Subcutaneous abdominal adipose tissue (tissue), 5 donors: ENCODE data around the gene HEY2.
"Not testable (repeated sequence)": the region's sequence is repeated elsewhere in the genome, so short reads cannot be mapped to it uniquely, and the experiment has no call there.

Experiments
- H3K27ac ChIP-seq: one replicate; pipeline ENCODE4 v1.7.0; 2013; ENCODE audit warnings: low read depth, mild to moderate bottlenecking, inconsistent platforms, low read length, moderate library complexity
- H3K27me3 ChIP-seq, 5 donors: one replicate each; pipeline ENCODE4 v1.7.0; 2013; ENCODE audit warnings: low read length in 5 of 5, inconsistent platforms in 1 of 5; ENCODE audit not compliant: control insufficient read depth in 5 of 5, insufficient read depth in 4 of 5
- H3K36me3 ChIP-seq, 5 donors: one replicate each; pipeline ENCODE4 v1.7.0; 2013; ENCODE audit warnings: low read length in 5 of 5; ENCODE audit not compliant: control insufficient read depth in 5 of 5, insufficient read depth in 5 of 5
- H3K4me1 ChIP-seq, 5 donors: one replicate each; pipeline ENCODE4 v1.7.0; 2013; ENCODE audit warnings: low read length in 5 of 5, mild to moderate bottlenecking in 3 of 5, moderate library complexity in 1 of 5; ENCODE audit not compliant: control insufficient read depth in 5 of 5, insufficient read depth in 5 of 5
- H3K4me3 ChIP-seq, 5 donors: one replicate each; pipeline ENCODE4 v1.7.0; 2013; ENCODE audit warnings: low read length in 5 of 5, low read depth in 1 of 5
- H3K9ac ChIP-seq, 5 donors: one replicate each; pipeline ENCODE4 v1.7.0; 2013; ENCODE audit warnings: low read length in 5 of 5, mild to moderate bottlenecking in 4 of 5, moderate library complexity in 3 of 5
- H3K9me3 ChIP-seq, 5 donors: one replicate each; pipeline ENCODE4 v1.7.0; 2013; ENCODE audit warnings: low read length in 5 of 5; ENCODE audit not compliant: control insufficient read depth in 5 of 5
- donor health status: healthy.
- donor health status: healthy.
- donor health status: healthy.
- donor health status: healthy.
- donor health status: healthy.

The HEY2 gene

DNA sequence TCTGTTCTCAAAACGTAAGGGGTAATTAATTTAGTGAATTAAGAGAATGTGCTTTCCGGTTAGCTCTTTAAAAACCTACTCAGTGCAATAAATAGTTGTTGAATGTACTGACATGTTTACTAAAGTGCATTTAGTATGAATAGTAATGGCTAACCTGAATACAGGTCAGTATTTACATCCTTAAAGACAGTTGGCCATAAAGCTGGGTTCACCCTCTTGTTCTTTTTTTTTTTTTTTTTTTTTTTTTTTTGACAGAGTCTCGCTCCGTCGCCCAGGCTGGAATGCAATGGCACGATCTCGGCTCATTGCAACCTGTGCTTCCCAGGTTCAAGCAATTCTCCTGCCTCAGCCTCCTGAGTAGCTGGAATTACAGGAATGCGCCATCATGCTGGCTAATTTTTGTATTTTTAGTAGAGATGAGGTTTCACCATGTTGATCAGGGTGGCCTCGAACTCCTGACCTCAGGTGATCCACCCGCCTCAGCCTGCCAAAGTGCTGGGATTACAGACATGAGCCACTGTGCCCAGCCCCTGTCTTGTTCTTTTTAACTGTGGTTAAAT, 55.5 kb downstream of the HEY2 start:
- H3K27ac ChIP-seq, H3K27me3 ChIP-seq, H3K9ac ChIP-seq, H3K4me3 ChIP-seq, H3K9me3 ChIP-seq, H3K36me3 ChIP-seq: not testable (repeated sequence)
- H3K4me1 ChIP-seq, result peaks cover 2 to 23% (median 13%) of the 10 kb centered on the region in 5 donors

DNA sequence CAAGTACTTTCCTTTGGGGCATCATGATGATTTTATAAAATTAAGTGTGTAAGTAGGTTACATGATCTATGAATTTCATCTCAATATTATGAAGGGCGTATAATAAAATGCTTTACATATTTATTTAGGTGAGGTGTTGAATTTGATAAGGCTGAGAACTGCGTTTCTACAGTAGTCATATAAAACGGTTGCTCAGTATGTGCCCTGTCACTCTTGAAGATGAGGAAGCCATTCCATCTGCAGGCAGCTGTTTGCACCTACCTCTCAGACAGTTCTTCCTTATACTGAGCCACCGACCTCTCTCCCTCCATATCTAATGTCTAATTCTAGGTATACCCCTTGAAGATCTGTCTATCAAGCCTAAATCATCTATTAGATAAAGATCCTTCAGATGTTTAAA, 57.4 kb downstream of the HEY2 start:
- Histone ChIP-seq H3K4me1 (peaks cover 2 to 28% (median 15%) of the 10 kb centered on the region in 5 donors), H3K36me3 (peaks cover 0 to 7% (median 4%) of the 10 kb centered on the region in 5 donors), H3K4me3 (no peak overlapping the region), H3K27ac (no peak overlapping the region), H3K9me3 (no peaks in the 10 kb centered on the region), H3K27me3 (no peaks in the 10 kb centered on the region), H3K9ac (no peak overlapping the region)

DNA sequence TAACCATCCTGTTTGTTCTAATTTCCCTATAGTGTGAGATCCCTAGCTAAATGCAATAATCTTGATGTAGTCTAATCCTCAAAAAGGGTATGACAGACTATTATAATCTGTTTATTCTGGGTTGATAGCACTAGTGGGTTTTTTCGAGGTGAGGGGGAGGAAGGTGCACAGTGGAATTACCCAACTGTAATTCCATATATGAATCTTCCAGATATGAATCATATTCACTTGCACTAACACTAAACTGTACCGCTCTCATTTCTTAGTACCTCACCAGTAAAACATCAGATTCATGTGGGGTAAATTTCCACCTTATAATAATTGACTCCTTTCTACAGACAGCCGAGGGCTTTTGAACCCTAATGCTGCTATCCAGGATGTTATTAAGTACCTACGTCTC, 57.9 kb downstream of the HEY2 start:
- Histone ChIP-seq H3K4me1 (peaks cover 2 to 33% (median 19%) of the 10 kb centered on the region in 5 donors), H3K4me3 (no peak overlapping the region), H3K27me3 (no peaks in the 10 kb centered on the region), H3K36me3 (peaks cover 0 to 7% (median 4%) of the 10 kb centered on the region in 5 donors), H3K9me3 (no peaks in the 10 kb centered on the region), H3K9ac (no peak overlapping the region), H3K27ac (no peak overlapping the region)

DNA sequence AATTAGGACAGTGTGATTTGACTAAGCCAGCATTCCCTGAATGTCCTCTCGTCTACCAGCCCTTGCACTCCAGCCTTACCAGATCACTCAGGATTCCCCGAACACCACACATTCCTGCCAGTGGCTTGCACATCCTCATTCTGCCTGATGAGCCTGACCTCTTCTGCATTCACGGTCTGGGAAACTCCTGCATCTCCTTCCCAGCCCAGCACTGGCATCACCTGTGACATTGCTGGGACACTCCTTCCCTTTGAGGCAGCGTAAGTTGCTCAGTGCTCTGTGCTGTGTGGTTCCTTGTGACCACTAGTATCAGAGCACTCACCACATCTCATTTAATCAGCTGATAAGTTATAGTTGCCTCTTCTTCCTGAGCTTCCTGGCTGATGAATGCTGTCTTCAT, 58.6 kb downstream of the HEY2 start:
- peaks cover 0 to 5% (median 3%) of the 10 kb centered on the region in 5 donors for H3K36me3 ChIP-seq
- H3K9me3 ChIP-seq, result no peaks in the 10 kb centered on the region
- H3K9ac ChIP-seq, result no peak overlapping the region
- H3K27me3 ChIP-seq, result no peaks in the 10 kb centered on the region
- no peak overlapping the region for H3K4me3 ChIP-seq
- H3K4me1 ChIP-seq, result peaks cover 3 to 36% (median 24%) of the 10 kb centered on the region in 5 donors
- H3K27ac ChIP-seq, result no peak overlapping the region

DNA sequence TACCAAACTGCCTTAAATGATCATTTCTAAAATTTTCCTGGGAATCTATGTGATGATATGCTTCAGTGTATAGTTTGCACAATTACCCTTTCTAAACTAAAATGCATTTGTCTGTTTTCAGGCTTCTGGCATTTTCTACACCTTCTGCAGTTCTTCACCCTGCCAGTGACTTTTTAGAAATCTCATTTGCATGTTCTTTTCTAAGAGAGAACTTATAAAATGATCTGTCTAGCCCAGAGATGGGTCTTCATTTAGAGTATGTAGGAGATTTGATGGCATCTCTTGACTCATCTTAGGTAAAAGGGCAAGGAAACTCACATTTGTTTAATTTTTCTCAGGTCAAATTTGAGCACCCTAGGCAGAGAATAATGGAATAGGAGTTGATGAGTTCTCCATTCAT, 59.2 kb downstream of the HEY2 start:
- Histone ChIP-seq H3K9me3 (no peaks in the 10 kb centered on the region), H3K4me3 (no peak overlapping the region), H3K27me3 (no peaks in the 10 kb centered on the region), H3K4me1 (peaks cover 5 to 37% (median 21%) of the 10 kb centered on the region in 5 donors), H3K36me3 (peaks cover 0 to 5% (median 3%) of the 10 kb centered on the region in 5 donors), H3K27ac (no peak overlapping the region), H3K9ac (no peak overlapping the region)

DNA sequence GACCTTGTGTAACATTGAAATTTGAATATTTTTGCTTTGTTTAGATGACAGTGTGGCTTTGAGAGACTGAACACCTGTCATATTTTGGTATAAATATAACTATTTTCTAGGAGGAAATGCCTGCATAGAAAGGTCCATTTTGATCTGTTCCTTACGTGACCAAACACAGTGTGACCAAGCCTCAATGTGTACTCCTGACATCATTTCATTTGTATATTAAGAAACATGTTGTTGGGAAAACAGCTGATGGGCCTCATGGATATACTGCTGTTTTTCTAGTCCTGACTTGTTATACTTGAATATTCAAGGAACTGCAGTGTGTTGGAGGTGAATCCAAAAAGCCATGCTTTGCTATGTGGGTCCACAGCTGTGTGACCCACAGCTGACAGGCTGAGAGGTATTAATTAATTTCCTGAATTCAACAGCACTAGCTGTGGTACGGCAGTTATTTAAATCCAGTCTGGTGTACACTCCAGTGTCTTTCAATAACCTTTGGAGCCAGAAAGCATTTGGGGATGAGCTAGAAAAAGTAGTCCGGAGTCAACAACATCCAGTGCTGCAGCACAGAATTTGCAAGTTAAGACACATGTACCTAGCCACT, 60.2 kb downstream of the HEY2 start:
- H3K4me1 ChIP-seq, result peaks cover 5 to 38% (median 27%) of the 10 kb centered on the region in 5 donors
- no peak overlapping the region for H3K27ac ChIP-seq
- no peaks in the 10 kb centered on the region for H3K27me3 ChIP-seq
- no peaks in the 10 kb centered on the region for H3K9me3 ChIP-seq
- H3K36me3 ChIP-seq, result peaks cover 0 to 5% (median 3%) of the 10 kb centered on the region in 5 donors
- H3K4me3 ChIP-seq, result no peak overlapping the region
- no peak overlapping the region for H3K9ac ChIP-seq

DNA sequence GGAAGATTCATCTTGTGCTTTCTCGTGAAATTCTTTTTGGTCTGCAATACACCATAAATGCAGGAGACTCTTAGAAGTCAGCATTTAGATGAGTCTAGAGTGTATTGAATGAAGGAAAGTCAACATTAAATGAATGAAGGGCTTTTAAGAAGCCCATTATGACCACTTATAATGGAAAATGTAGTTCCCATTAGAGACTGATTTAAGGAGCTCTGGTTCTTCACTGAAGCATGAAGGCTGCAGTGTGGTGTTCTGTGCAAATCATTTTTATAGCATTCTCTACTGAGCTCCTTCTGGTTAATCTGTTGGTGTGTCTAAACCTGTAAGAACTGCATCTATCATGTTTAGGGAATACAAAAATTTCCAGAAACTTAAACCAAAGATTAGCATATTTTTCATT, 61.0 kb downstream of the HEY2 start:
- H3K4me1 ChIP-seq, result peaks cover 5 to 44% (median 34%) of the 10 kb centered on the region in 5 donors
- no peak overlapping the region for H3K4me3 ChIP-seq
- H3K9ac ChIP-seq, result no peak overlapping the region
- no peaks in the 10 kb centered on the region for H3K27me3 ChIP-seq
- no peak overlapping the region for H3K27ac ChIP-seq
- no peaks in the 10 kb centered on the region for H3K9me3 ChIP-seq
- H3K36me3 ChIP-seq, result peaks cover 0 to 5% (median 3%) of the 10 kb centered on the region in 5 donors
